ENCODE data around the gene SORCS2.

Gene SORCS2

DNA sequence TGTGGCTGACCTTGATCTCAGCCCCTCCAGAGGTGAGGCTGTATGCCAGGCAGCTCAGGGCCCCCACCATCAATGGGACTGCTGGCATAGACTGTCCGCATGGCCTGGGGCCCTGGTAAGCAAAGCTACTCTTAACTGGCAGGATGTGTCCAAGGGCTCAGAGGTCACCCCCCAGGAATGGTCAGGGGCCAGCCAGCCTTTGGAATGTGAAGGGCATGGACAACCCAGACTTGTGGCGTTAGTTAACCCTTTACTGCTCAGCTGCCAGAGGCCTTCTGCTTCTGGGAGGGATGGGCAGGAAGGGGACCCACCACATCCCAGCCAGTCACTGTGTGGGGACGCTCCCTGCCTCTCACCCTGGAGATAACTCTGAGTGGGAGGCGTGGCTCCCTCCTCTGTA lies 322.5 kb downstream of the SORCS2 start:
- no peaks in the 10 kb centered on the region for H3K36me3 ChIP-seq (ENCODE audit: control insufficient read depth, insufficient read depth, low read length)
- no peaks in the 10 kb centered on the region; the same call in none of the 2 replicates for H3K27me3 ChIP-seq (replicated peaks; ENCODE audit: control insufficient read depth, insufficient read depth, low read length)
- H3K4me3 ChIP-seq (replicated peaks; ENCODE audit: low read depth, low read length): no peak overlapping the region
- TF ChIP-seq CTCF (IDR thresholded peaks at IDR 0.05; ENCODE audit: insufficient read depth, low read length, poor library complexity, severe bottlenecking): no peak
- no peak for DNase-seq (ENCODE audit: extremely low read depth, insufficient read length)

GRCh38 chr4:7515390-7515902 lies 323.1 kb downstream of the SORCS2 start:
- Histone ChIP-seq H3K27me3 (replicated peaks; ENCODE audit: control insufficient read depth, insufficient read depth, low read length) (no peaks in the 10 kb centered on the region; the same call in none of the 2 replicates), H3K4me3 (replicated peaks; ENCODE audit: low read depth, low read length) (no peak overlapping the region), H3K36me3 (ENCODE audit: control insufficient read depth, insufficient read depth, low read length) (no peaks in the 10 kb centered on the region)
- no peak for DNase-seq (ENCODE audit: extremely low read depth, insufficient read length)
- no peak for TF ChIP-seq CTCF (IDR thresholded peaks at IDR 0.05; ENCODE audit: insufficient read depth, low read length, poor library complexity, severe bottlenecking)

DNA sequence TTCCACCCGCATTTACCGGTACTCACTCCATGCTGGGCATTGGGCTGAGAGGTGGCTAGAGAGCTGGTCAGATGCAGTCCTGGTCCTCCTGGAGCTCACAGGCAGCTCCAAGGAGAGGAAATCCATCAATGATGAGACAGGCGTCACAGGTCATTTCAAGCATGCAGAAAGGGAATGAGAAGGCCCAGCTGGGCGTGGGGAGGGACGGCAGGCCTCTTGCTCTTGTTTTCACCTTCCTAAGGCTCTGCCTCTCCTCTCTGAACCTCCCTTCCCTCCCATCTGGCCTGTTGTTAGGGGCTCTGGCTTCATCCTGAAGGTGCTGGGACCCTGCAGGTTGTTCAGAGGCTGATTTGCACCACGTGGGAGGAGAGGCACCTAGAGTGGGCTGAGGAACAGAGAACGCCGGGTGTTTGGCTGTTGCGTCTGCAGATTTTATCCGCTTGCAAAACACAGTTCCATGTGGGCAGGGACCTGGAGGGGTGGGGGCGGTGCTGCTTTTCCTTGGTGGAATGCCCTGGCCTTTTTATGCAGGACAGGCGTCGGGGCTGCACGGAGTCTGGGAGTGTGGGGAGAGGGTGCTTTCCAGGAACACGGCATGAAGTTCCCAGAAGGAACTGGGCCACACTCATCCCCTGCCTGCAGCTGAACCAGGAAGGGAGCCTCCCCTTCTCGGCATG lies 323.9 kb downstream of the SORCS2 start:
- Histone ChIP-seq H3K4me3 (replicated peaks; ENCODE audit: low read depth, low read length) (no peak overlapping the region), H3K27me3 (replicated peaks; ENCODE audit: control insufficient read depth, insufficient read depth, low read length) (no peaks in the 10 kb centered on the region; the same call in none of the 2 replicates), H3K36me3 (ENCODE audit: control insufficient read depth, insufficient read depth, low read length) (no peaks in the 10 kb centered on the region)
- DNase-seq (ENCODE audit: extremely low read depth, insufficient read length): no peak
- no peak for TF ChIP-seq CTCF (IDR thresholded peaks at IDR 0.05; ENCODE audit: insufficient read depth, low read length, poor library complexity, severe bottlenecking)

- no peak for DNase-seq (ENCODE audit: extremely low read depth, insufficient read length)
- H3K36me3 ChIP-seq (ENCODE audit: control insufficient read depth, insufficient read depth, low read length): no peaks in the 10 kb centered on the region
- no peak overlapping the region for H3K4me3 ChIP-seq (replicated peaks; ENCODE audit: low read depth, low read length)
- no peaks in the 10 kb centered on the region; the same call in none of the 2 replicates for H3K27me3 ChIP-seq (replicated peaks; ENCODE audit: control insufficient read depth, insufficient read depth, low read length)
- TF ChIP-seq CTCF (IDR thresholded peaks at IDR 0.05; ENCODE audit: insufficient read depth, low read length, poor library complexity, severe bottlenecking): no peak
Measured at GRCh38 chr4:7516773-7517144, 324.4 kb downstream of the SORCS2 start.

- H3K27me3 ChIP-seq (replicated peaks; ENCODE audit: control insufficient read depth, insufficient read depth, low read length): no peaks in the 10 kb centered on the region; the same call in none of the 2 replicates
- no peak for DNase-seq (ENCODE audit: extremely low read depth, insufficient read length)
Measured at GRCh38 chr4:7518871-7519637, 326.7 kb downstream of the SORCS2 start.

More at GRCh38 chr4:7518871-7519637, 326.7 kb downstream of the SORCS2 start:
- no peak overlapping the region for H3K4me3 ChIP-seq (replicated peaks; ENCODE audit: low read depth, low read length)
- H3K36me3 ChIP-seq (ENCODE audit: control insufficient read depth, insufficient read depth, low read length): no peaks in the 10 kb centered on the region
- TF ChIP-seq CTCF (IDR thresholded peaks at IDR 0.05; ENCODE audit: insufficient read depth, low read length, poor library complexity, severe bottlenecking): no peak

Measured in GM06990 (cell line).